Ramos (cell line): ENCODE results near the gene RFX3.

ENCODE experiments used
- in situ Hi-C: fragments of 300-500 bp; cut with MboI; formaldehyde crosslinking; loops from one replicate; pipeline ENCODE4 v1.14.3; 2022; ENCODE audit warnings: low sequenced_read_pairs; ENCODE audit not compliant: unreplicated experiment

RFX3 gene

DNA sequence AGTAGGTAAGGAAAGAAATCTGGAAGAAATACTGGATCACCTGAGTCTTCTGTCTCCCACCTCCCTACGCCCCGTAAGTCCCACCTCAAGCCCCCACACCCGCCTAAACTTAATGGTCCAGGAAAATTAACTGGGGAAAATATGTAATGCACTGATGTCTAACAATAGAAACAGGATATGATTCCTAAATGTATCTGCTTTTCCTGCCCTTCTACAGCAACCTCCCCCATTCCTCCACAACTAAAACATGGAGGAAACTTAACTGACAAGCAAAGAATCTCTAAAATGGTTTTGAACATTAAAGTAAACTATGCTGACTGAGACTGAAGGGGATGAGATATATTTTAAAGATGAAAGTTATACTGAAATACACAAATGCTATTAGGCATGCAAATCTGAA, 10.4 kb downstream of the RFX3 start:
- in situ Hi-C loops = no loop called here

DNA sequence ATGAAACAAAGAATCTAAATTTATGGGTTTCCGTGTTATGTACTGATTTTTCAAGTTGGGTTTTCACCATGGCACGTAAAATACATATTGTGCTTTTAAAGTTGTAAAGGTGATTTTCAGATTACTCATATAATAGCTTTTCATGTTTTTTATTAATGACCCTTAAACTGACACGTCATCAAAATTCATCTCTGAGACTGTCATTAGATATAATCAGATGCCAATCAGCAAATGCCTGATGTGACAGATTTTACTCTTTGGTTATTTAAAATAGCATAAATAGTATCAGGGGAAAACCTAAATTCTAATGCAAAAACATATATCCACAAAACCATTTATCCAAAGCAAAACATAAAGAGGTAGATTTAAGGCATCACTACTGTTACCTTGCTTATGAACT, 11.0 kb downstream of the RFX3 start:
- in situ Hi-C loops = no loop called here

DNA sequence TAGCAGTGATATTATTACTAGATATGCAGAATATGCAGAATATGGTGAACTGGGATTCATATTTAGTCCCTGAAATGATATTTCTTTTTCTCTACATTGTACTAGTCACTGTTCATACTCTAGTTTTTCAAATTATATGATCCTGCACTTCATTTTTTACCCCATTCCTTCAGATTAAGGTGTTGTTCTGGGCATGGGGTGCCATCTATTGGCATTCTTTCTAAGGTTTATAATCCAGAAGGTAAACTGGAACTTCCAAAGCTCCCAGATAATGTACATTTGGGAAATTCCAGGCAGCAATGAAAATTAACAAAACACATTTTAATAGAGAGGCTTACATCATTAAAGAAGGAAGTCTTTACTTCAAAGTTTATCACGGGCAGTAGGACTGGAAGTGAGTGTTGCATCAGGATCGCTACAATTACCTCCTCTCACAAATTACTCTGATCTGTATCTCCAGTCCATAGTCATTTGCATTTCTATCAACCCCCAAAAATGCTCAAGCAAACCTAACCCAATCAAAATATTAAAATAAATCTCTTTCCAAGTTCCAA, 12.5 kb downstream of the RFX3 start:
- in situ Hi-C loops = no loop called here

DNA sequence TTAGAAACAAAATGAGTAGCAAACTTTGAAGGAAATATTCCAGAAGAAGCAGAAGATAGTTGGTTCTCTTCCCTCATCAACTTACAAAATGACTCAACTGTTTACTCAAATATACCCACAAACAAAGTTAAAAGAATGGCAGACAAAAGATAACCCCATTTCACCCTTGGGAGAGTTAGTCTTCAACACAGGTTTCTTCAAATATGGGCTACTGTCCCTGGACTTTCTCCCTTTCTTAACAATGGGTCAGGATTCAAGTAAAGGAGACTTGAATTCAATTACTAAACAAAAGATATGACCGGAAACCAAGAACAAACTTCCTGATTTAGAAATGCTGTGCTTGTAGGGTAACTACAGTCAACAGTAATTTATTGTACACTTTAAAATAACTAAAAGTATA, 14.2 kb downstream of the RFX3 start:
- in situ Hi-C loops = no loop called here

DNA sequence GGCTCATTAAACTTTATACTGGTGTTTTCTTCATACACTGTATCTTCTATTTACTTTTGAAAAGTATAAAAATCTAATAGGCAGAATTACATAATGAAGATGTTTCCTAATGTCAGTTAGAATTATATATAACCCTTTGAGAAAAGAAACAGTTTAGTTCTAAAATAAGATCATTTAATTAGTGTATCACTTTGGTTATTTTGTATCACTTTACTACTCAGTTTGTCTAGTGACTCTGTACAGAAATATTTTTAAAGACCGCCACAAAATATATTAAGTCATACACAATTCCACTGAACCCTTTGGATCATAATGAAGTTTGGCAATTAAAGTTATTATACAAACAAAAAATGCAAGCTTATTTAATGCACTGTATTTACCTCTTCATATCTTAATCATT, 15.0 kb downstream of the RFX3 start:
- in situ Hi-C loops = no loop called here

DNA sequence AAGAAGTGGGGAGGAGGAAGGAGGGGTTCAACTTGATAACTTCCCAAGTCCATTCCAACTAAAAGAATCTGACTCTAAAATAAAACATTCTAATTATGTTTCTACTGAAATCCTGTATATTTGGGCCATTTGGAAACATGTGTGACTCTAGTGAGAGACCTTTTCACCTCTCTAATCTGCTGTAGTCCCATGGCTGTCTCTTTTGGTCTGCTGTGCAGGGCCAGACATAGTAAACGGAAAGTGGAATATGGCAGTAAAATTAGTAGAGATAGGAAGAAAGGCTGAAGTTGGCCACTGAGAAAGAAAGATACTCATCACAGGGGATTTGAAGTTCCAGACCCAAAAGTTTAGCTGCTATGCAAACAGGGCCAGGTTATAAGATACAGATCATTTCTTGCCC, 15.9 kb downstream of the RFX3 start:
- in situ Hi-C loops = no loop called here

DNA sequence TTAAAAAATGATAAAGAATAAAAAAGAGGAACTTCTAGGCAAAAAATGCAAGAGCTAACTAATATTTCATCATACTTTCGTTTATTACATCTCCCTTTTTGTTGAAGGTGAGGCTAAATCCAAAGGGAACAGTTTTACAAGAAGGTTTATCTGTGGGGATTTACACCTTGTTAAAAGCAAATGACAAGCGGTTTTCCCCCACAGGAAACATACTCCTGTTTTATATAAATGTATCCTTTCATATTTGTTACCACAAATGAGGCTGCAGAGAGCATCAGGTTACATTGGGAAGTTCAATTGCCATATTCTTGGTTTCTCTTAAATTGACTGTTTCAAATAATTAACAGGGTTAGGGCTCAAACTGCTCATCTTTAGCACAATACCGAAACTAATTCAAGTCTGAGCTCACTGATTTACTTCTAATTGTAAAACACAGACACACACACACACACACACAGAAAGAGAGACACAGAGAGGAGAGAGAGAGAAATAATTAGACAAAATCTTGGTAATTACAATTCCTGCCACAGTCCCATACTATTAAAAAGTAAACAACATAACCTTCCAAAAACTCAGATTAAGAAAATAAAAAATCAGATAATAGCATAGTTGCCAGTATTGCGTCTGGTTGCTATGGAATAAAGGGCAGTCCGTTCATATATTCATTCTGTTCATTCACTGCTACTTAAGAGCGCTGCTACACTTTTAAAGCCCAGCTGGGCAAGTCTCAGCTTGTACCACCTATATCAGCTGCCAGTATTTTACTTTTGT, 17.1 kb downstream of the RFX3 start:
- in situ Hi-C loops = no loop called here

DNA sequence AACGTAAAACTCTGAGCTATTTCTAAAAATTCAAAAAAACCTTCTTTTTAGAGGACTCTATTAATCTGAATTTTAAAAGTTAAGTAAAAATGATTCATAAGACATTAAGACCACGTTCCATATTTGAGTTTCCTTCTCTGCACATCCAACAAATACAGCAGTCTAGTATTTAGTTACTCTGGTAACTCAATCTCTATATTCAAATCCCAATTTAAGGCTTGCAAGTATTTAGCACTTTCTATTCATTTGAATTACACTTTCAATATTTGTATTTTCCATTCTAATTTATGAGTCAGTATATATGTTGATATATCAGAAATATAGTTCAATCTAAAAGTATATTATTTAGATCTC, 17.7 kb downstream of the RFX3 start:
- in situ Hi-C loops = no loop called here

DNA sequence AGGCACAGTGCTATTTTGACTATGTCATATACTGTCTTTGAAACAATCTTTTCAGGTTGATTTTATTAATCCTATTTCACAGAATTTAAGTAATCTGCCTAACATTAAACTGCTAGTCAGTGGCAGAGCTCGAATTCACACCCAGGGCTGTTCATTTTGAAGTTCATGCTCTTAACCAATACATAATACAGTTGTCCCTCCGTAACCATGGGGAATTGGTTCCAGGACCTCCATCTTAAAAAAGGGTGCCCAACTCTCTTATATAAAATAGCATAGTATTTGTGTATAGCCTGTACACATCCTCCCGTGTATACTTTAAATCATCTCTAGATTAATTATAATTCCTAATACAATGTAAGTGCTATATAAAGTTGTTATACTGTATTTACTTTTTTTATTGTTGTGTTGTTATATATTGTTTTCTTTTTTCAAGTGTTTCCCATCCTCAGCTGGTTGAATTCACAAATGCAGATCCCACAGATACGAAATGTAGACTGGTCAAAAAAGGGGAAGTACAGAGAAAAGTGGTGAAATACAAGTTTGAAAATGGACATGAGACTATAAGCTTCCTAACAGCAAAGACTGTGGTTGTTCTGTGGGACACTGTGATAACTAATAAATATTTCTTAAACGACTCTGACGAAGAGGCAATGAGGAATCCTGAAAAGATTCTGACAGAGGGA, 18.3 kb downstream of the RFX3 start:
- in situ Hi-C loops = no loop called here

DNA sequence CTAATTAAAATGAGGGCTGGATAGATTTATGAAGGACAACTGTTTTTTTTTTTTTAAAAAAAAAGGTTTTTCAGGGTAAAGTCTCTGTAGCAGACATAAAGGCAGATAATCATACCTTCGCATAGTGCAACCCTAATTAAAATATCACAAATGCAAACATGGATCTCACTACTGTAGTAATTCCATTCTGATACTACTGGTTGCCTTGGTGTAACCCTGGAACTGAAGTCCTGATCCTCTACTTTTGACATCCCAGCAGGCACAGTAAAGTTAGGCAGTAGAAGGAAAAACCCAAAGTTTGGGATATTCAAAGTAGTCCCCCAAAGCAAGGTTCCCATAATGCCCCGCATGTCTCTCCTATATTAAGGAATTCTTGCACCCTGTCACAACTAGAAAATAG, 19.6 kb downstream of the RFX3 start:
- in situ Hi-C loops = no loop called here

DNA sequence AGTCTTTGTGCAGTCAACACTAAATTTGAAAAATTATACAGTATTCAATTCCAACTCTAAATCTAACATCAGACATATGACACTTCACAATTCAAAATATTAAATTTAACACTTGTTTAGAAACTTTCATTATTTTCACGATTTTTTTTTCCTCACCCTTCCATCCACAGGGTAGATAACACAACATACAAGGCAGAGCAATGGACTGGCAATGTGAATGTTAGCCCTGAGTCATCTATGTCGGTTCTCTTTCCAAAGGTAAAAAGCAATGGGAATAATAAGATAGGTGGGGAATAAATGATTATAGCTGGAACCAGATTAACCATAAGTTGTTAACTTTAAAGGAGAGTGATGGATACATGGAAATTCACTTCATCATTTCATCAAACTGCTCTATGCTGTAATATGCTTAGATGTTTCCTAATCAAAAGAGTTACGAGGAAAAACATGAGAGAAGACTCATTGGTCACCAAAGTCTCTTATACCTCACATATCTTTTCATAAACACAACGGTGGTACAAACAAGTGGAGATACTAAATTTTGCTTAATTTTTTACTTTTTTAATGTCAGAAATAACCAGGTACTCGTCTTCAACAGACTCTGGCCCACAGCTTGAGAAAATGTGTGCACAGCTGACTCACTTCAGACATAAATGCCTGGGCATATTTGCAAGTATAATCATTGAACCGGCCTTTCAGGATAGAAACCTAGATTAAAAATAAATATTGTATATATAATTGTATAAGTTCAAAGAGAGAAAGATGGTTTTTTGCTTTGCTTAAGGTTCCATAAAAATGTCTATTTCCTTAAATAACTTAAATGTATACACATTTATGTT, 23.0 kb downstream of the RFX3 start:
- in situ Hi-C loops = no loop called here

DNA sequence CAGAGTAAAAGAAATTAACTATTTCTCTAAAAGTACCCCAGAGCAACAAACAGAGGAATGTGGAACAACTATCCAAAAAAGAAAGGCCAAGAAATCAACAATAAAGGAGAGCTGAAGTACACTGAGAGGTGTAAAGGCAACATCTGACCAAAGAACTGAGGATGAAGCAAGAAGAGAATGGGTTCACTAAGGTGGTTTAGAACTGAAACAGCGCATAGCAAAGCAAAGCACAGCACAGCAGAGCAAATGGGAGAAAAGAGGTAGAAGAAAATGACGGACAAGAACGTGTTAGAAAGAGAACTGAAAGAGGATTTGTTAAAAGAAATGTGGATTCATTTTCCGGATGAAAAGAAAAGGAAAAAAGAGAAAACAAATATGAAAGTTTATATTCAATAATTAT, 25.8 kb downstream of the RFX3 start:
- in situ Hi-C loops = no loop called here

DNA sequence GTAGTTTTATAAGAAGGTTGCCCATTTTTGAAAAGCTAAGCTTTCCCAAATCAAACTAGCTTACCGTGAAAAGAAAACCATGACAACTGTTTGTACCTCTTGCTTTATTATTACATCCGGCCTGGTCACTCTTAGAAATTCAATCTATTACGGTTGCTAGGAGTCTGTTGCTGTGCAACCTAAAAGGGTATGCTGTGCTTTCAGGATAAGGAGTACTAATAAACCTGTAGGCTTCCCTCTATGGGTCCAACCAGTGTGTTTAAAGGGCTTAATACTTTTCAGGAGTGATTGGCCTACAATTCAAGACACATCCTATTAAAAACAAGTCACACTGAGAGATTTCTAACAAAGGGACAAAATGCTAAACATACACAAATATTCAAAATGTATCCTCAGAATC, 27.1 kb downstream of the RFX3 start:
- in situ Hi-C loops = no loop called here

DNA sequence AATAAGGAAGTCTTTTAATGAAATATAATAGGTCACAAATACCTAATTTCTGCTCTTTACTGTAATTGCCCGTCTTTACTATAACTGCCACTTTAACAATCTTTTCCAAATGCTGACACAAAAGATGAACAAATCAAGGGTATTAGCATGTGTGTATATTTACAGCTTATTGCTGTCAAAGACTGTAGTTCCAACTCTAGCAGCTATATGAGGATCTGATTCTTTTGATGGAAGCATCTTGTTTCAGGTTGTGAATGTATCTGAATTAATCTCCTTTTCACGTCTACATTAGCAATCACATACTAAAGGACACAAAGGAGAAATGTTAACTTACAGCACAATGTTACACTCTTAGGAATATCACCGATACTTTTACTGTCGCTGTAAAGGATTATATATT, 27.9 kb downstream of the RFX3 start:
- in situ Hi-C loops = no loop called here

DNA sequence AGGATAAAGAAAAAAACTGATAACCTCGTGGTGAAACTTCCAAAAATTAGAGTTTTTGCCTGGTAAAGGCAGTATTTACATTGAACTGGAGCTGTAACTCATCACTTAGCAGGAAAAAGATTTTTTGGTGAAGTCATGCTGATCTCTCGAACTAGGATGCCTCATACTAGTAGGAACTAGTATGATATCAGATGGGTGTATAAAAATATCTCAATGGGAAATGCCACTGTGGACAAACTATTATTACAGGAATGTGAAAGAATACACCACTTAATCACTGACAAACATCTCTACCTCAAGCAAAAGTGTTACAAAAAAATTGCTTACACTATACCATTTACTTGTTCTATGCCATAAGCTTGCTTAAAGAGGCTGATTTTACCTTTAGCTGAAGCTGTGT, 28.4 kb downstream of the RFX3 start:
- in situ Hi-C loops = no loop called here

DNA sequence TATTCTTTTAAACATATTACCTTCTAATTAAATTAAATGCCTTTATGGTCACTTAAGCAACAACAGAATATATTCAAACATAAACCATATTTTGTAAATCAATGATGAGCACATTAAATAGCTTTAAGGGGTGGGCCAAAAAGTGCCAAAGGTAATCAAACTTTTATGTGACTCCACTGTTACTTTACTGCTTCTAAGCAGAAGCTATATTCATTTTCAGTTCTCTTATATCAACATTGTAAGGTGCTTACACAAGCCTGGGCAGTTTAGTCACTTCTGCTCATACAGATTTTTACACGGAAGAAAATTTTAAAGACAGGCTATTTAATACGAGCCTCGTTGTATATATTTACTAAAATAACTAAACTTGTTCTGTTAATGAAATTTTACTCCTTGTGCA, 29.9 kb downstream of the RFX3 start:
- in situ Hi-C loops = no loop called here

DNA sequence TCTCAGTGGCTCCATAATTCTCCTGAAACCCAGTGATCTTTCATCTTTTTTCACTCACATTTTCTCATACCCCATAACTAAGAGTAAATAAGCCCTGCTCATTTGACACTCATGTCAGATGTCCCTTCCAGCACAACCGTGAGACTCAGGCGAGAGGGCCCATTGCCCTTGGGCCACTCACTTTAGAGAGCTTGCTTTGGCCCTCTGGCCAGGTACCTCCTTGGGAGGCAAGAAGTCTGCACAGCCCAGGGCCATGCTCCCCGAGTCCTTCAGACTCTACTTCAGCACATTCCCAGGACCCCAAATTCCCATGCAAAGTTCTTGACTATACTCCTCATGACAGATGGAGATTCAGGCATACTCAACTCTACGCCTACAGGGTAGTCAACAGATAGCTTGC, 33.6 kb downstream of the RFX3 start:
- in situ Hi-C loops = no loop called here

DNA sequence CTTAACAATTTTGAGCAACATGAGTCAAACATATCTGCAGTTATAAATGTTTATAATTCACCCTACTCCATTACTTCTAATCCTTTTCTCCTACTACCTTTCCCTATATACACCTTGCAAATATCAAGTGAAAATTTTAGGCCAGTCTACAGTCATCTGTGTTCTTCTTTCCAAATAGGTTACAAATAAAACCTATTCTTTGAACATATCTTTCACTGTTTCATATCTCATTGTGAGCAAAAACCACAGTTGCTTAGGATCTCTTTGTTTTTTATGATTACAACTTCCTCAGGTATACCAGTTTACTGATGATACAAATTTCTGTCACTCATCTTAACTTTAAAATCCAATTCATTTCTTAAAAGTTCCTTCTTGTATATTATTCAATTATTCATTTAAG, 34.4 kb downstream of the RFX3 start:
- in situ Hi-C loops = no loop called here

DNA sequence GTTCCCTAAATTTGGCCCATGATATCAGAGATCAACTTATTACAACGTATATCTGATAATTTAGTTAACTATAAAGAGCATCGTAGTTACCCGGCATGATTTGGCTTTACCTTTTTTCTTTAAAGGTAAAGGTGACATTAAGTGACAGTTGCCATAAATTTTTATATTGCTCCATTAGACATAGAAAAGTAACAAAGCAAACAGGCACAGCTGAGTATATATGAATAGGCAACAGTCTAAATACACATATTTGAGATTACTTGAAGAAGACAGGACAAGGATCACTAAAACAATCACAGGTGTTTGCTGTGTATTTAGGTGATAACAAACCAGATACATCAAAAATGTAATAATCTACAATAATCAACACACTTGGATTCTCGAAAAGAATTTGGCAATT, 34.8 kb downstream of the RFX3 start:
- in situ Hi-C loops = no loop called here

DNA sequence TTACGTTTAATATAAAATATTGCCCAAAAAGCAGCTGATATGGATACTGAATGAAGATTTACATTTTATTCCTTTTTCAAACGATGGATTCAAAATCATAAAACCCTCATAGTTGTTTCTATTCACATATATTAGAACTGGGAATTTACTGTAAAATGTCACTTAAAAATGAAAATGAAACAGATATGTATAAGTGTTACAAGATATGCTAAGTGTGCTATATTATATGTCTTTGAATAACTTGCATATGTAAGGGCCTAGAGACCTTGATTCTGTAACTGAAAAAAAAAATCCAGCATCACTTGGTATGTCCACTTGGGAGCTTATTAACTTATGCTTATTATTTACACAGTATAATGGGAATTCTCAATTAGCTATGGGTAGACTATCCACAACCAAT, 43.2 kb downstream of the RFX3 start:
- in situ Hi-C loops = no loop called here

DNA sequence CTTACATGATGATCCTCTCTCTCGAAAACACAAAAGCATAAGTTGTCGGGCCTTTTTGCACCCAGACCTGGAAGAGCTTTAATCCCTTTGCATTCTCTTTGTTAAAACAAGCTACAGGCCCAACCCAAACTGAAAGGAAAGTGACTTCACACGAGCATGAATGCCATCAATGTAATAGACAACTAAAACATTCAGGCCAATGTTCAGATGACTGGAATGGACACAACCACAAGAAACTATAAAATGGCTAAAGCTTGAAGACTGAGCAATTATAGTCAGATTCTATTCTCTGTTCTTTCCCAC, 45.5 kb downstream of the RFX3 start:
- in situ Hi-C loops = no loop called here
